ENCODE results near the gene C2CD4A.

DNA sequence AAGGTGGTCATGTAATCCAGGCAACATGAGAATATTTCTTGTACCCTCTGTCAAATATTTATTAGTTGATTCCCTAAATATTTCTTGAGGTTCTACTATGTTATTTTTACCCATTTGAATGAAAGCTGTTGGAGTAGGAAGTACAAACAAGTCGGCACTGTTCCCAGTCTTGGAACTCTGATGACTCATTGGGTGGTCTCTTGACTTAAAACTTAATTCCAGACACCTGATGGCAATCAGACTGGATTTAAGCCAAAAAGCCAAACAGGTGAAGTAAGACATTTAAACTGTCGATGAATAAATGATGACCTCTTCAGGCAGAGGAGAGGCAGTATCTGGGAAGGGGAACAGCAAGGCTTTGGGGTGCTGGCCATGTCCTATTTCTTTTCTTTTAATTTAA lies 22.8 kb downstream of the C2CD4A start:
- TF ChIP-seq POLR2AphosphoS5 (IDR thresholded peaks at IDR 0.05; ENCODE audit: low read depth, low read length) (no peak), FOXP2 (optimal IDR thresholded peaks at IDR 0.05; ENCODE audit: borderline replicate concordance, extremely low read depth, extremely low read length, insufficient read depth) (no peak), SIN3A (IDR thresholded peaks at IDR 0.05; ENCODE audit: borderline replicate concordance, insufficient read depth, low read length) (0 out of 2 replicates have a peak, but pooled peaks have one; percentile 41)
- TF ChIP-seq, protein P1, sequence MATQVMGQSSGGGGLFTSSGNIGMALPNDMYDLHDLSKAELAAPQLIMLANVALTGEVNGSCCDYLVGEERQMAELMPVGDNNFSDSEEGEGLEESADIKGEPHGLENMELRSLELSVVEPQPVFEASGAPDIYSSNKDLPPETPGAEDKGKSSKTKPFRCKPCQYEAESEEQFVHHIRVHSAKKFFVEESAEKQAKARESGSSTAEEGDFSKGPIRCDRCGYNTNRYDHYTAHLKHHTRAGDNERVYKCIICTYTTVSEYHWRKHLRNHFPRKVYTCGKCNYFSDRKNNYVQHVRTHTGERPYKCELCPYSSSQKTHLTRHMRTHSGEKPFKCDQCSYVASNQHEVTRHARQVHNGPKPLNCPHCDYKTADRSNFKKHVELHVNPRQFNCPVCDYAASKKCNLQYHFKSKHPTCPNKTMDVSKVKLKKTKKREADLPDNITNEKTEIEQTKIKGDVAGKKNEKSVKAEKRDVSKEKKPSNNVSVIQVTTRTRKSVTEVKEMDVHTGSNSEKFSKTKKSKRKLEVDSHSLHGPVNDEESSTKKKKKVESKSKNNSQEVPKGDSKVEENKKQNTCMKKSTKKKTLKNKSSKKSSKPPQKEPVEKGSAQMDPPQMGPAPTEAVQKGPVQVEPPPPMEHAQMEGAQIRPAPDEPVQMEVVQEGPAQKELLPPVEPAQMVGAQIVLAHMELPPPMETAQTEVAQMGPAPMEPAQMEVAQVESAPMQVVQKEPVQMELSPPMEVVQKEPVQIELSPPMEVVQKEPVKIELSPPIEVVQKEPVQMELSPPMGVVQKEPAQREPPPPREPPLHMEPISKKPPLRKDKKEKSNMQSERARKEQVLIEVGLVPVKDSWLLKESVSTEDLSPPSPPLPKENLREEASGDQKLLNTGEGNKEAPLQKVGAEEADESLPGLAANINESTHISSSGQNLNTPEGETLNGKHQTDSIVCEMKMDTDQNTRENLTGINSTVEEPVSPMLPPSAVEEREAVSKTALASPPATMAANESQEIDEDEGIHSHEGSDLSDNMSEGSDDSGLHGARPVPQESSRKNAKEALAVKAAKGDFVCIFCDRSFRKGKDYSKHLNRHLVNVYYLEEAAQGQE (IDR thresholded peaks at IDR 0.05; ENCODE audit: insufficient read depth in 1 of 2, low read depth in 2 of 2, low read length in 2 of 2) = no peak
